ENCODE results near the gene SORD.

SORD gene

DNA sequence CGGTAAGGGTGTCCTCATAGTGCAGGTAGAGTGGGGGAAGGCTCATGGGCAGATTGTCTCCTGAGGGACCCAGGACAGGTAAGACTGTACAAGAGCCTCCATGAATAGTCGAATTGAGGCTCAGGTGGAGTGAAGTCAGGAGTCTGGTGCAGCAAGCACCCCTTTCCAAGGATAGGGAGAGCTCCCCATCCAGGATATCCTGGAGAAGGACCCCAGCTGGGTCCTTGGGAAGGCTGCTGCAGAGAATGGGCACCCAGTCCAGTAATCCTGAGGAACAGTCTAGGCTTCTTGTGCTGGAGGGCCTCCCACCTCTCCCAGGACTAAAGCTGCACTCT lies 91.7 kb downstream of the SORD start:
- TF ChIP-seq POLR2A (IDR thresholded peaks at IDR 0.05; ENCODE audit: low read length) (no peak), GATA1 (IDR thresholded peaks at IDR 0.05; ENCODE audit: low read depth, low read length) (no peak)
- no peak for DNase-seq

- no peak for TF ChIP-seq GATA1 (IDR thresholded peaks at IDR 0.05; ENCODE audit: low read depth, low read length)
- no peak for TF ChIP-seq POLR2A (IDR thresholded peaks at IDR 0.05; ENCODE audit: low read length)
- no peak for DNase-seq
Measured at GRCh38 chr15:45115312-45115820, 92.4 kb downstream of the SORD start.

DNA sequence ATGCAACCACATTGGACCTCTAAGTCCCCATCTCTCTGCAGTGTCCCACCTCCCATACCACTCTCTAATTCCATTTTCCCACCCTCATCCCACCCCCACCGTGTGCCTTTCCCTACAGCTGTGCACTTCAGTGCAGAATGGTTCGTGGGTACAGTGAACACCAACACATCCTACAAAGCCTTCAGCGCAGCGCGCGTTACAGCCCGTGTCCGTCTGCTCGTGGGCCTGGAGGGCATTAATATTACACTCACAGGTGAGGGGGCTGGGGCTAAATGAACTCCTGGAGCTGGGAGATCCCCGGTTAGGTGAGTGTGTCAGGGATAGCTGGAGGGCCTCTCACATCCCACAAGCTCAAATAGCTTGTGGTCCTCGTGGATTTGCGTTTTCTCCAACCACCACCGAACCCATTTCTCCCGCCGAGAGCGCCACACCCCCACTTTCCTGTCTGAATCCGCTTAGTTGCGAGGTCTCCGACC lies 93.0 kb downstream of the SORD start:
- no peak for DNase-seq
- no peak for TF ChIP-seq GATA1 (IDR thresholded peaks at IDR 0.05; ENCODE audit: low read depth, low read length)
- no peak for TF ChIP-seq POLR2A (IDR thresholded peaks at IDR 0.05; ENCODE audit: low read length)

DNA sequence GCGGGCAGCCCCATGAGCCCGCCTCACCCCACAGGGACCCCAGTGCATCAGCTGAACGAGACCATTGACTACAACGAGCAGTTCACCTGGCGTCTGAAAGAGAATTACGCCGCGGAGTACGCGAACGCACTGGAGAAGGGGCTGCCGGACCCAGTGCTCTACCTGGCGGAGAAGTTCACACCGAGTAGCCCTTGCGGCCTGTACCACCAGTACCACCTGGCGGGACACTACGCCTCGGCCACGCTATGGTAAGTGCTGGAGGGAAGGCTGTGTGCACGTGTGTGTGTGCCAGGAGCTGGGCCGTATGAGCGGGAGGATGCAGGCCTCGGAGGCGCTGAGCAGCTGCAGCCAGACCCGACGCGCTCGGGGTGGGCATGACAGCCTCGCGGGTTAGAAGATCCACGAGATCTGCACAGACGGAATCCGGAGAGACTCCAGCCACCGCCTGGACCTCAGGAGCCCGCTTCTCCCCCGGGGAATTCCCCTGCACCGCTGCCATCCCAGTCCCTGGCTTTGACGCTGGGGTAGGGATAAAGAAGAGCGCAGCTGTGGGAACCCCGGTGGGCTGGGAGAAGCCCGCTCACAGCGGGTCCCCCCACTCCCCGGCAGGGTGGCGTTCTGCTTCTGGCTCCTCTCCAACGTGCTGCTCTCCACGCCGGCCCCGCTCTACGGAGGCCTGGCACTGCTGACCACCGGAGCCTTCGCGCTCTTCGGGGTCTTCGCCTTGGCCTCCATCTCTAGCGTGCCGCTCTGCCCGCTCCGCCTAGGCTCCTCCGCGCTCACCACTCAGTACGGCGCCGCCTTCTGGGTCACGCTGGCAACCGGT lies 93.7 kb downstream of the SORD start:
- DNase-seq = no peak
- no peak for TF ChIP-seq GATA1 (IDR thresholded peaks at IDR 0.05; ENCODE audit: low read depth, low read length)
- no peak for TF ChIP-seq POLR2A (IDR thresholded peaks at IDR 0.05; ENCODE audit: low read length)

GRCh38 chr15:45117308-45118130 lies 94.5 kb downstream of the SORD start:
- DNase-seq = no peak
- TF ChIP-seq GATA1 (IDR thresholded peaks at IDR 0.05; ENCODE audit: low read depth, low read length) (no peak), POLR2A (IDR thresholded peaks at IDR 0.05; ENCODE audit: low read length) (no peak)

GRCh38 chr15:45118131-45118588 lies 95.2 kb downstream of the SORD start:
- peak; percentile 81 to 86 for DNase-seq
- no peak for TF ChIP-seq GATA1 (IDR thresholded peaks at IDR 0.05; ENCODE audit: low read depth, low read length)
- TF ChIP-seq POLR2A (IDR thresholded peaks at IDR 0.05; ENCODE audit: low read length) = no peak

DNA sequence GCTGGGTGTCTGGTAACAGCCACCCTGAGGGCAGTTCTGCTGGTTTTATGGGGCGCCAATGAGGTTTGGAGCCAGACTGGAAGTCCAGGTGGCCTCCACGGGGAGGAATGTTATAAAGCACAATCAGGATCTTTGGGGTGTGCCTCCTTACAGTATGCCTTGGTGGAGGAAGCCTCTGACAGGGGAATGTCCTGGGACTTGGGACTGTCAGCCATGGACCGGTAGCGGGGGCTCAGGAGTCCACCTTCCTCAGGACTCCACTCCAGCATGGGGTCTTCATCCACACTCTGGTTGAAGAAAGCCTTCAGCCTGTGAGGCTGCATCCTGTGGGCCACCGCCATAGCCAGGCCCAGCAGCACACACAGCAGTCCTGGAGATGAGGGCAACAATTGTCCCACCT lies 96.0 kb downstream of the SORD start:
- TF ChIP-seq GATA1 (IDR thresholded peaks at IDR 0.05; ENCODE audit: low read depth, low read length) (no peak), POLR2A (IDR thresholded peaks at IDR 0.05; ENCODE audit: low read length) (no peak)
- no peak for DNase-seq

- no peak for DNase-seq
- TF ChIP-seq GATA1 (IDR thresholded peaks at IDR 0.05; ENCODE audit: low read depth, low read length) (no peak), POLR2A (IDR thresholded peaks at IDR 0.05; ENCODE audit: low read length) (no peak)
Measured at GRCh38 chr15:45120081-45120972, 97.3 kb downstream of the SORD start.

DNA sequence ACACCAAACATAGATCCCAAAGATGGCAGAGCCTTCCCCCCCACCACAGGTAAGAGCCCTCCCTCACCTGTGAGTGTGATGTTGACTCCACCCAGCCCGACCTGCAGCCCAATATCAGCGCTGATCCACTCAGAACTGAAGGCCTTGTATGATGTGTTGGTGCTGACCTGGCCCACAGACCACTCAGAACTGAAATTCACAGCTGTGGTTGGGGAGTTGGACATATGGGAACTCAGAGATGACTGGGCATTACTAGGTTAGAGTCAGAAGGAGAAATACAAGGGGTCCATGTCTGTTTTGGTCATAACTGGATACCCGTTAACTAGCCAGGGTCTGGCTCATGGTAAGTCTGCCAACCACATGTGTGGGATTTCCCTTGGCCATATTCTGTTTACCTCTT lies 98.0 kb downstream of the SORD start:
- no peak for TF ChIP-seq POLR2A (IDR thresholded peaks at IDR 0.05; ENCODE audit: low read length)
- TF ChIP-seq GATA1 (IDR thresholded peaks at IDR 0.05; ENCODE audit: low read depth, low read length) = no peak
- DNase-seq = no peak

GRCh38 chr15:45121706-45122417 lies 98.9 kb downstream of the SORD start:
- no peak for TF ChIP-seq POLR2A (IDR thresholded peaks at IDR 0.05; ENCODE audit: low read length)
- no peak for TF ChIP-seq GATA1 (IDR thresholded peaks at IDR 0.05; ENCODE audit: low read depth, low read length)
- DNase-seq = no peak

DNA sequence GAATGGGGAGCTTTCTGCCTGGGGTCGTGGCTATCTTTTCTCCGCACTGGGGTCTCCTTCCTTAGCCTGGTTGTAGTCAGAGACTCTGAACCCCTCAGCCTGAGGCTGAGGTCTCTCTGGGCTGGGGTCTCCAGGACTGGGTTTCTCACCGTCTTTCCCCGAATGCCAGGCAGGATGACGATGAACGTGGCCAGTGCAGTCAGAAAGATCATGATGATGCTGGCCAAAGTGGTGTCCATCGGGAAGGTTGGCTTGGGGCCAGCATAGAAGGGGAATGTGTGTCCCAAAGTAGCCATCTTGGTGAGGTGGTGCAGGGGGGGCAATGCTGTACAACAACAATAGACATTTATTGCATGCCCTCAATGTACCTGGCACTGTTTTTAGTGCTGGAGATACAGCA lies 99.7 kb downstream of the SORD start:
- no peak for DNase-seq
- TF ChIP-seq GATA1 (IDR thresholded peaks at IDR 0.05; ENCODE audit: low read depth, low read length) = no peak
- no peak for TF ChIP-seq POLR2A (IDR thresholded peaks at IDR 0.05; ENCODE audit: low read length)

GRCh38 chr15:45123397-45123796 lies 100.4 kb downstream of the SORD start:
- DNase-seq = no peak
- TF ChIP-seq GATA1 (IDR thresholded peaks at IDR 0.05; ENCODE audit: low read depth, low read length) = no peak
- no peak for TF ChIP-seq POLR2A (IDR thresholded peaks at IDR 0.05; ENCODE audit: low read length)
